Uterus (tissue), 4 donors: ENCODE data around the gene CDX1. TPM values are rescaled to one million over a fixed set of nuclear protein-coding genes. Genes with fewer than 3 reads are reported as not detected.

ENCODE experiments used
- DNase-seq, 2 donors: peaks; one replicate each; pipeline ENCODE4 v3.0.0-alpha.2; 2019 to 2020
- H3K27ac ChIP-seq, 2 donors: fragments of 200-600 bp; sonication (generic); 1 replicate in 1 of 2; 2 replicates in 1 of 2; pipeline ENCODE4 v1.5.1; 2016 to 2018
- H3K27me3 ChIP-seq, 2 donors: fragments of 200-600 bp; sonication (generic); one replicate each; pipeline ENCODE4 v1.5.1; 2018 to 2019; ENCODE audit warnings: control low read depth in 1 of 2
- H3K36me3 ChIP-seq, 2 donors: fragments of 200-600 bp; sonication (generic); one replicate each; pipeline ENCODE4 v1.5.1; 2019; ENCODE audit warnings: control low read depth in 1 of 2
- H3K4me1 ChIP-seq, 2 donors: fragments of 200-600 bp; sonication (generic); one replicate each; pipeline ENCODE4 v1.5.1; 2018 to 2019; ENCODE audit warnings: control low read depth in 1 of 2
- H3K4me3 ChIP-seq, 2 donors: fragments of 200-600 bp; sonication (generic); 1 replicate in 1 of 2; 2 replicates in 1 of 2; pipeline ENCODE4 v1.5.1; 2018 to 2019; ENCODE audit warnings: mild to moderate bottlenecking in 1 of 2
- H3K9me3 ChIP-seq, 2 donors: fragments of 200-600 bp; sonication (generic); one replicate each; pipeline ENCODE4 v1.5.1; 2019; ENCODE audit warnings: control low read depth in 1 of 2
- CTCF ChIP-seq, 4 experiments: fragments of 200-600 bp in 2 of 4; fragments of 450-650 bp in 2 of 4; sonication (generic) in 2 of 4; IDR thresholded peaks; one replicate each; pipeline ENCODE4 v1.5.1; 2016 to 2019; ENCODE audit warnings: antibody characterized with exemption in 4 of 4, mild to moderate bottlenecking in 2 of 4, moderate library complexity in 1 of 4
- POLR2A ChIP-seq, 2 donors: fragments of 450-650 bp; IDR thresholded peaks; one replicate each; pipeline ENCODE4 v1.6.1; 2016; ENCODE audit warnings: antibody characterized with exemption in 2 of 2, mild to moderate bottlenecking in 1 of 2, moderate library complexity in 1 of 2
- intact Hi-C: fragments of 100-400 bp; cut with DNase I; formaldehyde crosslinking; loops from one replicate; pipeline ENCODE4 v1.15.1; 2023; ENCODE audit warnings: low total_unique reads
- total RNA-seq, 4 donors: library from RNA; depleted of rRNA in 3 of 4; stranded (reverse); fragments of >200 nt in 3 of 4; gene quantifications; one replicate each; pipeline versions ENCODE4 v1.1.0 to v1.2.4, GENCODE V29; 2014 to 2023
- donor health status: DM: yes; HTN: yes; CAD: no.

CDX1 gene
- total RNA-seq, 4 donors from 2014 or later: 0.29 to 0.77 (median 0.38) TPM

GRCh38 chr5:150219142-150219541 lies 52.6 kb downstream of the CDX1 start:
- intact Hi-C loops: loop anchor here (5.0 to 10.0 kb wide), 2 partner anchors 54 to 87 kb away; partner anchors contain the start of gene CDX1
- DNase-seq: no peak
- TF ChIP-seq POLR2A (IDR thresholded peaks at IDR 0.05): no peak
- TF ChIP-seq CTCF (IDR thresholded peaks at IDR 0.05): no peak
- H3K9me3 ChIP-seq: no peaks in the 10 kb centered on the region
- no peak overlapping the region for H3K4me3 ChIP-seq
- H3K36me3 ChIP-seq: no peaks in the 10 kb centered on the region
- no peak overlapping the region for H3K27ac ChIP-seq
- H3K27me3 ChIP-seq: no peaks in the 10 kb centered on the region
- no peaks in the 10 kb centered on the region for H3K4me1 ChIP-seq

- no peaks in the 10 kb centered on the region for H3K4me1 ChIP-seq
- no peak for TF ChIP-seq POLR2A (IDR thresholded peaks at IDR 0.05)
- TF ChIP-seq CTCF (IDR thresholded peaks at IDR 0.05): no peak
- intact Hi-C loops: loop anchor here (5.0 to 10.0 kb wide), 2 partner anchors 55 to 88 kb away; partner anchors contain the start of gene CDX1
- H3K27ac ChIP-seq: no peak overlapping the region
- no peaks in the 10 kb centered on the region for H3K36me3 ChIP-seq
- DNase-seq: no peak
- no peak overlapping the region for H3K4me3 ChIP-seq
- H3K27me3 ChIP-seq: no peaks in the 10 kb centered on the region
- no peaks in the 10 kb centered on the region for H3K9me3 ChIP-seq
These were observed 53.3 kb downstream of the CDX1 start for GRCh38 chr5:150219861-150220260.

GRCh38 chr5:150221471-150221870 lies 54.9 kb downstream of the CDX1 start:
- Histone ChIP-seq H3K4me1 (no peaks in the 10 kb centered on the region), H3K9me3 (no peaks in the 10 kb centered on the region), H3K36me3 (no peaks in the 10 kb centered on the region), H3K27ac (no peak overlapping the region), H3K4me3 (no peak overlapping the region), H3K27me3 (no peaks in the 10 kb centered on the region)
- intact Hi-C loops: no loop called here
- TF ChIP-seq CTCF (IDR thresholded peaks at IDR 0.05) (no peak), POLR2A (IDR thresholded peaks at IDR 0.05) (no peak)
- no peak for DNase-seq

GRCh38 chr5:150222906-150223305 lies 56.3 kb downstream of the CDX1 start:
- Histone ChIP-seq H3K27me3 (no peaks in the 10 kb centered on the region), H3K27ac (no peak overlapping the region), H3K4me3 (no peak overlapping the region), H3K4me1 (no peaks in the 10 kb centered on the region), H3K9me3 (no peaks in the 10 kb centered on the region), H3K36me3 (no peaks in the 10 kb centered on the region)
- DNase-seq: no peak
- TF ChIP-seq CTCF (IDR thresholded peaks at IDR 0.05) (no peak), POLR2A (IDR thresholded peaks at IDR 0.05) (no peak)
- intact Hi-C loops: no loop called here

- no peak for DNase-seq
- intact Hi-C loops: no loop called here
- Histone ChIP-seq H3K36me3 (no peaks in the 10 kb centered on the region), H3K4me1 (no peaks in the 10 kb centered on the region), H3K27ac (no peak overlapping the region), H3K4me3 (no peak overlapping the region), H3K9me3 (no peaks in the 10 kb centered on the region), H3K27me3 (no peaks in the 10 kb centered on the region)
- TF ChIP-seq CTCF (IDR thresholded peaks at IDR 0.05) (no peak), POLR2A (IDR thresholded peaks at IDR 0.05) (no peak)
These were observed 56.9 kb downstream of the CDX1 start for GRCh38 chr5:150223474-150223873.
